Activated effector memory CD4-positive, alpha-beta T cell treated with Interleukin-2 at 50 U/mL for 16 hours (primary cell): ENCODE results near the gene SKIL.
"Not testable (repeated sequence)": the region's sequence is repeated elsewhere in the genome, so short reads cannot be mapped to it uniquely, and the experiment has no call there.

Experiments
- DNase-seq: peaks from one replicate; pipeline ENCODE4 v3.0.0-alpha.2; 2020

Gene SKIL

GRCh38 chr3:170357176-170358041, at the start of gene SKIL:
TSS of gene SKIL (plus strand) at chr3:170357715. CDS start at chr3:170360332, 2,617 bp downstream.
- peak; percentile 93 for DNase-seq

- no peak for DNase-seq
Observed at GRCh38 chr3:170309046-170309445, 48.5 kb upstream of the SKIL start.

GRCh38 chr3:170317954-170318353, 39.6 kb upstream of the SKIL start:
- DNase-seq = no peak

- DNase-seq = no peak
Observed at GRCh38 chr3:170320461-170321121, 36.9 kb upstream of the SKIL start.

- no peak for DNase-seq
Observed at GRCh38 chr3:170321321-170322034, 36.0 kb upstream of the SKIL start.

- DNase-seq = no peak
Observed at GRCh38 chr3:170322566-170323269, 34.8 kb upstream of the SKIL start.

- DNase-seq = no peak
Observed at GRCh38 chr3:170323331-170323730, 34.2 kb upstream of the SKIL start.

- no peak for DNase-seq
Observed at GRCh38 chr3:170324962-170325361, 32.6 kb upstream of the SKIL start.

GRCh38 chr3:170327040-170327808, 30.3 kb upstream of the SKIL start:
- DNase-seq = no peak

- DNase-seq = not testable (repeated sequence)
Observed at GRCh38 chr3:170327868-170328548, 29.5 kb upstream of the SKIL start.

- no peak for DNase-seq
Observed at GRCh38 chr3:170330366-170330765, 27.1 kb upstream of the SKIL start.

- DNase-seq = no peak
Observed at GRCh38 chr3:170331143-170331542, 26.4 kb upstream of the SKIL start.

GRCh38 chr3:170337420-170337819, 20.1 kb upstream of the SKIL start:
- DNase-seq = no peak

GRCh38 chr3:170338690-170339340, 18.7 kb upstream of the SKIL start:
- DNase-seq = no peak

GRCh38 chr3:170342273-170342672, 15.2 kb upstream of the SKIL start:
- not testable (repeated sequence) for DNase-seq

- DNase-seq = not testable (repeated sequence)
Observed at GRCh38 chr3:170343859-170344258, 13.7 kb upstream of the SKIL start.

- DNase-seq = no peak
Observed at GRCh38 chr3:170344971-170345370, 12.5 kb upstream of the SKIL start.

- DNase-seq = no peak
Observed at GRCh38 chr3:170346481-170347392, 10.8 kb upstream of the SKIL start.

- DNase-seq = no peak
Observed at GRCh38 chr3:170350515-170351413, 6.8 kb upstream of the SKIL start.
